Smooth muscle cell (in vitro differentiated cells): ENCODE data around the gene CSK. TPM values are rescaled to one million over a fixed set of nuclear protein-coding genes. Genes with fewer than 3 reads are reported as not detected.

Experiments used
- DNase-seq: peaks from one replicate; lab custom pipeline; 2025; ENCODE audit not compliant: unreplicated experiment; lab: John Stamatoyannopoulos, UW
- H2AFZ ChIP-seq: fragments of 200-600 bp; sonication (generic); 2 replicates; pipeline ENCODE4 v1.6.0; 2016; ENCODE audit warnings: antibody characterized with exemption, low read depth, mild to moderate bottlenecking
- H3F3A ChIP-seq: fragments of 200-600 bp; sonication (generic); 2 replicates; pipeline ENCODE4 v1.6.0; 2017; ENCODE audit warnings: antibody characterized with exemption, low read depth
- H3K27ac ChIP-seq: fragments of 200-600 bp; sonication (generic); 2 replicates; pipeline ENCODE4 v1.5.1; 2016; ENCODE audit warnings: low read depth, mild to moderate bottlenecking
- H3K27me3 ChIP-seq: fragments of 200-600 bp; sonication (generic); 2 replicates; pipeline ENCODE4 v1.6.1; 2016; ENCODE audit warnings: low read depth, mild to moderate bottlenecking
- H3K36me3 ChIP-seq: fragments of 200-600 bp; sonication (generic); 2 replicates; pipeline ENCODE4 v1.5.1; 2016; ENCODE audit warnings: low read depth
- H3K4me1 ChIP-seq: fragments of 200-600 bp; sonication (generic); 2 replicates; pipeline ENCODE4 v1.5.1; 2016; ENCODE audit warnings: low read depth
- H3K4me2 ChIP-seq: fragments of 200-600 bp; sonication (generic); 2 replicates; pipeline ENCODE4 v1.6.0; 2016; ENCODE audit warnings: mild to moderate bottlenecking
- H3K4me3 ChIP-seq: fragments of 200-600 bp; sonication (generic); 2 replicates; pipeline ENCODE4 v1.5.1; 2016; ENCODE audit warnings: mild to moderate bottlenecking
- H3K79me2 ChIP-seq: fragments of 200-600 bp; sonication (generic); 2 replicates; pipeline ENCODE4 v1.6.0; 2016; ENCODE audit warnings: low read depth, mild to moderate bottlenecking
- H3K9ac ChIP-seq: fragments of 200-600 bp; sonication (generic); 2 replicates; pipeline ENCODE4 v1.6.0; 2016; ENCODE audit warnings: low read depth
- H3K9me3 ChIP-seq: fragments of 200-600 bp; sonication (generic); replicated peaks from 2 replicates; pipeline ENCODE4 v1.5.1; 2016; ENCODE audit warnings: low read depth
- H4K20me1 ChIP-seq: fragments of 200-600 bp; sonication (generic); 2 replicates; pipeline ENCODE4 v1.6.0; 2016; ENCODE audit warnings: low read depth
- WGBS: methylation state at CpG from one replicate; pipeline ENCODE4 v1.1.7; 2016; ENCODE audit warnings: low lambda C conversion rate; 5-methylcytosine and 5-hydroxymethylcytosine counted together
- polyA plus RNA-seq: library from polyadenylated mRNA; unstranded; fragments of >200 nt; fragmentation: Nextera tagmentation; extraction: Ambion mirVana; gene quantifications from 2 replicates; pipeline ENCODE4 v1.2.1, GENCODE V29; 2016
- total RNA-seq: library from RNA; depleted of rRNA; stranded (reverse); fragments of >200 nt; gene quantifications from 2 replicates; pipeline ENCODE4 v1.2.3, GENCODE V29; 2014
- TF ChIP-seq, protein P1 (sequence below): fragments of 200-600 bp; sonication (generic); IDR thresholded peaks from 2 replicates; pipeline ENCODE4 v1.5.1; 2017; ENCODE audit warnings: borderline replicate concordance, mild to moderate bottlenecking, antibody characterized with exemption; ENCODE audit not compliant: insufficient read depth, poor library complexity, severe bottlenecking

Gene CSK
- total RNA-seq (10.4 and 19.6 TPM in 2 replicates), polyA plus RNA-seq (14.1 and 16.5 TPM in 2 replicates)

DNA sequence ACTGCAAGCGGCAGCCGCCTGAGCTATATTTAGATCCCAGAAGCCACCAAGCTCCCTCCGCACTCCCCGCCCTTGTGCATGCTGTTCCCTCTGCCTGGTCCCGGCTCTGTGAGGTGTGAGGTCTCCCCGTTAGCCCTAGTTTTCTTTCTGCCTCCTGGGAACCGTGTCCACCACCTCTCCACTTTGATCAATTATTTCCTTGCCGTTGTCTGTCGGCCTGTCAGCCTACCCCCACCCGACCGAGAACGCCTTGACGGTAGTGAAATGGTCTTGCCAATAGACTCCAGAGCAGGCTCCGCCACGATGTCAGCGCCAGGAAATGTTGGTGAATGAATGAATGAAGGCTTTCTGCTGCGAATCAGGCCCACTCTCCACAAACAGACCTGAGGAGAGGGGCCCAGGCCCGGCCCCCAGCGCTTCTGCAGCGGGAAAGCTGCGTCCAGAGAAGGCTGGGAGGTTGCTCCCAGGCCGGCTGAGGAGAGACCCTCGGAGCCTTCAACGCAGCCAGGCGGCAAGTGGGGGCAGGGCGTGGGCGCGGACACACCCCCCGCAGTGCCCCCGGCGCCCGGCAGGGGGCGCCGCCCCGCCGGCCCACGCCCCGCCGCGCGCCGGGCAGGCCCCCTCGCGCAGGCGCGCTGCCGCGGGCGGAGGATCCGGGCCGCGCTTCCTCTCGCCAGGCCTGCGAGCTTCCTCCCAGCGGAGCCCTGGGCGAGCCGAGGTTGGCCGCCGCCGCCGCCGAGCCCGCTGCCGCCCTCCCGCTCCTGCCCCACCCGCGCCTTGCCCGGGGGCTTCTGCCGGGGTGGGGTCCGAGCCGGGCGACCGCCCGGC, at the start of gene CSK:
Gene CSK (plus strand): TSS at position 650 of the 828 bp plus-strand sequence. CDS start 16,218 bp downstream, outside the sequence.
- DNase-seq, result peak; percentile 64
- H3K27ac ChIP-seq, result no peak within 1 kb of the TSS
- WGBS, result 2% methylated on average over 33 of the region's 74 CpGs

DNA sequence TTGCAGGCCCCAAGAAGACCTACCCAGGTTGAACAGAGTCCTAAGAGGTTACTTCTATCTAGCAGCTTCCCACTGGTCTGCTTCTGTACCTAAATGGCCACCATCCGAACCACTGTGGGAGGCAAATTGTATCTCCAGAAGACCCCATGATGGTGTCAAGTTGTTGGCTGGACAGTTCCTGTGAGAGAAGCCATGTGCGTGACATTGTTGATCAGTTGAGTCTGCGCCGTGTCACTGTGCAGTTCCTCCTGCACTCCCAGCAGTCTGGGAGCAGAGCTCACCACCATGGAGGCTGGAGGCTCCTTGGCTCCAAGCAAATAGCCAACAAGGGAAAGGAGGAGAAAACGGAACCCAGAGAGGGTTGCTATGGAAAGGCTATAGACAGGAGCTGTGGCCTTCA, 49.0 kb upstream of the CSK start:
- no peaks in the 10 kb centered on the region for H3F3A ChIP-seq
- no peaks in the 10 kb centered on the region for H4K20me1 ChIP-seq
- no peaks in the 10 kb centered on the region for H3K9me3 ChIP-seq
- H3K27ac ChIP-seq, result no peak overlapping the region
- WGBS, result 89% methylated on average over 5 of the region's 5 CpGs
- H2AFZ ChIP-seq, result no peak overlapping the region
- H3K4me3 ChIP-seq, result no peak overlapping the region
- no peaks in the 10 kb centered on the region for H3K79me2 ChIP-seq
- H3K4me1 ChIP-seq, result no peaks in the 10 kb centered on the region
- DNase-seq, result no peak
- no peak overlapping the region for H3K9ac ChIP-seq
- no peak overlapping the region for H3K4me2 ChIP-seq
- peaks cover 54% of the 10 kb centered on the region for H3K27me3 ChIP-seq
- H3K36me3 ChIP-seq, result no peaks in the 10 kb centered on the region
- TF ChIP-seq, protein P1, sequence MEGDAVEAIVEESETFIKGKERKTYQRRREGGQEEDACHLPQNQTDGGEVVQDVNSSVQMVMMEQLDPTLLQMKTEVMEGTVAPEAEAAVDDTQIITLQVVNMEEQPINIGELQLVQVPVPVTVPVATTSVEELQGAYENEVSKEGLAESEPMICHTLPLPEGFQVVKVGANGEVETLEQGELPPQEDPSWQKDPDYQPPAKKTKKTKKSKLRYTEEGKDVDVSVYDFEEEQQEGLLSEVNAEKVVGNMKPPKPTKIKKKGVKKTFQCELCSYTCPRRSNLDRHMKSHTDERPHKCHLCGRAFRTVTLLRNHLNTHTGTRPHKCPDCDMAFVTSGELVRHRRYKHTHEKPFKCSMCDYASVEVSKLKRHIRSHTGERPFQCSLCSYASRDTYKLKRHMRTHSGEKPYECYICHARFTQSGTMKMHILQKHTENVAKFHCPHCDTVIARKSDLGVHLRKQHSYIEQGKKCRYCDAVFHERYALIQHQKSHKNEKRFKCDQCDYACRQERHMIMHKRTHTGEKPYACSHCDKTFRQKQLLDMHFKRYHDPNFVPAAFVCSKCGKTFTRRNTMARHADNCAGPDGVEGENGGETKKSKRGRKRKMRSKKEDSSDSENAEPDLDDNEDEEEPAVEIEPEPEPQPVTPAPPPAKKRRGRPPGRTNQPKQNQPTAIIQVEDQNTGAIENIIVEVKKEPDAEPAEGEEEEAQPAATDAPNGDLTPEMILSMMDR, result no peak

More for the DNA sequence above, at the start of gene CSK:
- H3K79me2 ChIP-seq, result peaks cover 43% of the 10 kb centered on the region
- peak within 1 kb of the TSS; percentile 54 for H3K9ac ChIP-seq
- no peaks in the 10 kb centered on the region for H3K9me3 ChIP-seq
- peaks cover 24% of the 10 kb centered on the region for H3K4me1 ChIP-seq
- H3K36me3 ChIP-seq, result no peaks in the 10 kb centered on the region
- peaks cover 41% of the 10 kb centered on the region for H4K20me1 ChIP-seq
- peak within 1 kb of the TSS; percentile 99 for H3K4me2 ChIP-seq
- no peaks in the 10 kb centered on the region for H3K27me3 ChIP-seq
- H2AFZ ChIP-seq, result peak within 1 kb of the TSS; percentile 97
- peak within 1 kb of the TSS; percentile 70 for H3K4me3 ChIP-seq
- TF ChIP-seq, protein P1, result peak; percentile 50
- no peaks in the 10 kb centered on the region for H3F3A ChIP-seq

GRCh38 chr15:74733269-74733668, 48.6 kb upstream of the CSK start:
- Histone ChIP-seq H3K27me3 (peaks cover 53% of the 10 kb centered on the region), H3K4me1 (no peaks in the 10 kb centered on the region), H3K27ac (no peak overlapping the region), H3K36me3 (no peaks in the 10 kb centered on the region), H3F3A (no peaks in the 10 kb centered on the region), H3K79me2 (no peaks in the 10 kb centered on the region), H3K4me3 (no peak overlapping the region), H3K9me3 (no peaks in the 10 kb centered on the region), H4K20me1 (no peaks in the 10 kb centered on the region), H2AFZ (no peak overlapping the region), H3K4me2 (no peak overlapping the region), H3K9ac (no peak overlapping the region)
- no peak for DNase-seq
- WGBS, result 83% methylated on average over 3 of the region's 3 CpGs
- TF ChIP-seq, protein P1, result no peak
